MCF 10A (cell line): ENCODE measurements around the gene SH3RF2. TPM values are rescaled to one million over a fixed set of nuclear protein-coding genes. Genes with fewer than 3 reads are reported as not detected.

Experiments used
- BruUV-seq: library from RNA; stranded (reverse); fragments of 400-500 nt; replicated peaks from 2 replicates; lab custom pipeline; 2021; lab: Mats Ljungman, UMichigan
- CTCF ChIA-PET: fragments of 300-600 bp; sonication (Branson Sonifier 250); formaldehyde crosslinking; extraction: SDS; loops from one replicate; lab custom pipeline; 2021; ENCODE audit warnings: antibody characterized with exemption, inconsistent platforms; lab: Yijun Ruan, JAX
- POLR2A ChIA-PET: fragments of 300-600, 350-650 bp; sonication (Branson Sonifier 250); formaldehyde crosslinking; extraction: SDS; loops from one replicate; lab custom pipeline; 2020; ENCODE audit warnings: antibody characterized with exemption, inconsistent platforms; lab: Yijun Ruan, JAX
- DNase-seq: peaks from one replicate; pipeline ENCODE4 v3.0.0-alpha.2; 2018; ENCODE audit not compliant: unreplicated experiment
- H3K27ac Mint-ChIP-seq: one replicate; pipeline ENCODE4 v1.8.0; 2022; ENCODE audit warnings: mild to moderate bottlenecking, low read depth, mixed read lengths; ENCODE audit not compliant: unreplicated experiment
- H3K27me3 Mint-ChIP-seq: one replicate; pipeline ENCODE4 v1.8.0; 2022; ENCODE audit warnings: mixed read lengths; ENCODE audit not compliant: insufficient read depth, unreplicated experiment
- H3K36me3 Mint-ChIP-seq: one replicate; pipeline ENCODE4 v1.8.0; 2022; ENCODE audit warnings: mild to moderate bottlenecking, moderate library complexity, mixed read lengths; ENCODE audit not compliant: insufficient read depth, unreplicated experiment
- H3K4me1 Mint-ChIP-seq: one replicate; pipeline ENCODE4 v1.8.0; 2022; ENCODE audit warnings: mixed read lengths; ENCODE audit not compliant: insufficient read depth, unreplicated experiment
- H3K4me3 Mint-ChIP-seq: one replicate; pipeline ENCODE4 v1.8.0; 2022; ENCODE audit warnings: mild to moderate bottlenecking, moderate library complexity, mixed read lengths; ENCODE audit not compliant: unreplicated experiment
- H3K9me3 Mint-ChIP-seq: one replicate; pipeline ENCODE4 v1.8.0; 2022; ENCODE audit warnings: mixed read lengths; ENCODE audit not compliant: unreplicated experiment
- intact Hi-C: fragments of 100-400 bp; cut with micrococcal nuclease; formaldehyde crosslinking; loops from 2 replicates; pipeline ENCODE4 v1.14.1; 2022
- total RNA-seq: library from RNA; stranded (reverse); gene quantifications from 2 replicates; pipeline ENCODE4 v1.2.3, GENCODE V29; 2022
- TF ChIP-seq, protein P1 (sequence below): fragments of 200-600 bp; IDR thresholded peaks from one replicate; pipeline ENCODE4 v1.8.0; 2022; ENCODE audit warnings: antibody characterized with exemption, mild to moderate bottlenecking; ENCODE audit not compliant: unreplicated experiment

Gene SH3RF2
- total RNA-seq, 1 experiment from 2014 or later, result 29.6 TPM

DNA sequence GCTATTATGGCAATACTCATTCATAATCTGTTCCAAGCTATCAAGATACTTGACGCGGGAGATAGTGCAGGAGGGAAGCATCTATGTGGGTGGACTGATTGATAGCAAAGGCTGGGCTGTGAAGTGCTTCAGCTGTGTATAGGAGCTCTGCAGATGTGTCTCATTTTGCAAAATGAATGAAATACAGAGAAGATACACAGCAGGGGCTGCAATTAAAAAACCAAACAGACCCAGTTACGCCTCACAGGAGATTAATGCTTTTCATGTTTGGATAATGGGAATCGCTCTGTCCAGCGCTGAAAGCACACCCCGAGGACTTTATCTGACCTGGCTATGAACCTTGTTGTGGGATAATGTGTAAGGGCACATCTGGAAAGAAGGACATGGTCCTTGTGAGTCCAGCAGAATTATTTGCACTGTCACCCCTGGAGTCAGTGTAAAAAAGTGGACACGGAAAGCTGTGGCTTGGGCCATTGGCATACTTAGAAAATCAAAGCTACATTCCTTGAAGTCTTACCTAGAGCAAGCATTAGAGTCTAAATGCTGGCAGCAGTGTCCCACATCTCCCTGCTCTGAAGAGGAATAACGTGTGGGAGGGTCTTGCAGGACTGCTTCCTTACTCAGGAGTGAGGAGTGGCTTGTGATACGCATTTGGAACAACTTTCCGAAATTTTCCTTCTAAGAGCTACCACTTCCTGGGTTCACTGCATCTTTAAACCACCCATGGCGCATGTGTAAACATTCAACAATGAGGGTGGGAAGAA lies 2.6 kb downstream of the SH3RF2 start:
- Mint-ChIP-seq H3K4me3 (peak overlapping the region; percentile 87), H3K36me3 (peaks cover 28% of the 10 kb centered on the region), H3K27me3 (no peaks in the 10 kb centered on the region), H3K27ac (peak overlapping the region; percentile 82), H3K4me1 (peaks cover 67% of the 10 kb centered on the region), H3K9me3 (no peaks in the 10 kb centered on the region)
- BruUV-seq, result no TSS peak
- CTCF ChIA-PET, result interaction anchor here (0.5 to 5.3 kb wide), 27 partner anchors 9 to 900 kb away, joined by 3 to 31 read pairs (median 3); no protein-coding TSS in a partner anchor
- intact Hi-C loops, result loop anchor here (2.0 to 5.0 kb wide), 3 partner anchors 88 to 104 kb away; no protein-coding TSS in a partner anchor
- TF ChIP-seq, protein P1, sequence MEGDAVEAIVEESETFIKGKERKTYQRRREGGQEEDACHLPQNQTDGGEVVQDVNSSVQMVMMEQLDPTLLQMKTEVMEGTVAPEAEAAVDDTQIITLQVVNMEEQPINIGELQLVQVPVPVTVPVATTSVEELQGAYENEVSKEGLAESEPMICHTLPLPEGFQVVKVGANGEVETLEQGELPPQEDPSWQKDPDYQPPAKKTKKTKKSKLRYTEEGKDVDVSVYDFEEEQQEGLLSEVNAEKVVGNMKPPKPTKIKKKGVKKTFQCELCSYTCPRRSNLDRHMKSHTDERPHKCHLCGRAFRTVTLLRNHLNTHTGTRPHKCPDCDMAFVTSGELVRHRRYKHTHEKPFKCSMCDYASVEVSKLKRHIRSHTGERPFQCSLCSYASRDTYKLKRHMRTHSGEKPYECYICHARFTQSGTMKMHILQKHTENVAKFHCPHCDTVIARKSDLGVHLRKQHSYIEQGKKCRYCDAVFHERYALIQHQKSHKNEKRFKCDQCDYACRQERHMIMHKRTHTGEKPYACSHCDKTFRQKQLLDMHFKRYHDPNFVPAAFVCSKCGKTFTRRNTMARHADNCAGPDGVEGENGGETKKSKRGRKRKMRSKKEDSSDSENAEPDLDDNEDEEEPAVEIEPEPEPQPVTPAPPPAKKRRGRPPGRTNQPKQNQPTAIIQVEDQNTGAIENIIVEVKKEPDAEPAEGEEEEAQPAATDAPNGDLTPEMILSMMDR, result no peak
- POLR2A ChIA-PET, result interaction anchor here (0.6 to 13.2 kb wide), 29 partner anchors 6 to 1764 kb away, joined by 3 to 268 read pairs (median 5); partner anchors contain the start of genes PRELID2 and RBM27
- DNase-seq, result no peak

DNA sequence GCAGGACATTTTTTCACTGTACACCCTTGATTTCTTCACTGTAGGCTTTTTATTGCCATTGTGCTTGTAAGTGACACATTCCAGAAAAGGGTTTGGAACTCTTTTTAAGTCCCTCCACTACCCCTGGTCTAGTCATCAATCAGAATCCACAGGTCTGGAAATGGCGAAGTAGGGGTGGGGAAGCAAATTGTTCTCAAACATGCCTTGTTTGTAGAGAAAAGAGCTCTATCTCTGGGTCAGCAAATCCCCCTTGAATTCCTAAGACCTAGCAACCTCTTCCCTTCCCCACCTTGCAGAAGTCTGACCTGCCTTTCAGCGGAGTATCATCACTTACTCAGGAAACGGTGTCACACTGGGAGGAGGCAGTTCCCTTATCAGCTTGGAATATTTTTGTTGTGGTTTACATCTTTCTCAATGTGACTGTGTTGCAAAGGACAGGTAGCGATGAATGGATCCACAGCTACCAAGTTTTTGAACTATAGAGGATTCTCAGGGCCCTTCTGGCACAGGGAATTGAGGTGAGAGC lies 3.2 kb downstream of the SH3RF2 start:
- H3K9me3 Mint-ChIP-seq, result no peaks in the 10 kb centered on the region
- H3K4me3 Mint-ChIP-seq, result peak overlapping the region; percentile 87
- peaks cover 72% of the 10 kb centered on the region for H3K4me1 Mint-ChIP-seq
- DNase-seq, result no peak
- TF ChIP-seq, protein P1, result no peak
- ChIA-PET CTCF (interaction anchor here (0.5 to 5.3 kb wide), 19 partner anchors 8 to 507 kb away, joined by 3 to 31 read pairs (median 3); no protein-coding TSS in a partner anchor), POLR2A (interaction anchor here (0.7 to 13.2 kb wide), 18 partner anchors 10 to 1764 kb away, joined by 3 to 268 read pairs (median 6); partner anchors contain the start of genes PRELID2 and RBM27)
- peak overlapping the region; percentile 82 for H3K27ac Mint-ChIP-seq
- H3K27me3 Mint-ChIP-seq, result no peaks in the 10 kb centered on the region
- BruUV-seq, result no TSS peak
- intact Hi-C loops, result loop anchor here (2.0 to 5.0 kb wide), 3 partner anchors 88 to 103 kb away; no protein-coding TSS in a partner anchor
- H3K36me3 Mint-ChIP-seq, result peaks cover 30% of the 10 kb centered on the region

DNA sequence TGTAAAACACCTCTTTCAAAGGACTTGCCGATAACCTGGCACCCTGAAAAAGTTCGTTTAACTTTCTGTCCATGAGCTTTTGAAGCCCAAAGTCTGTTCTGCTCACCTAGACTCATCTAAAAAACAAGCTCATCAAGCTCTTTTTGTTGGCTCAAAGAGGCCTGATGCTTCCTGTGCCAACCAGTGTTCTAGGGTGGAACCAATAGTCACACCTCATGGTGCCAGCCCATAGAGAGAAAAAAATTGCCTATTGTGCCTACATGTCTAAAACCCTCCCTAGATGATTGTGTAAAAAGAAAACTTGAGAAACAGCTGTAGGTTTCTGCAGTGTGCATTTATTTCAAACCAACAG lies 4.7 kb downstream of the SH3RF2 start:
- ChIA-PET POLR2A (interaction anchor here (0.6 to 13.2 kb wide), 20 partner anchors 9 to 1974 kb away, joined by 3 to 268 read pairs (median 5); partner anchors contain the start of genes KCTD16, PRELID2 and YIPF5), CTCF (interaction anchor here (0.5 to 5.3 kb wide), 17 partner anchors 11 to 1766 kb away, joined by 3 to 31 read pairs (median 4); no protein-coding TSS in a partner anchor)
- BruUV-seq, result no TSS peak
- H3K36me3 Mint-ChIP-seq, result peaks cover 28% of the 10 kb centered on the region
- H3K4me3 Mint-ChIP-seq, result peak overlapping the region; percentile 87
- TF ChIP-seq, protein P1, result no peak
- DNase-seq, result peak; percentile 50
- intact Hi-C loops, result no loop called here
- no peaks in the 10 kb centered on the region for H3K9me3 Mint-ChIP-seq
- H3K27ac Mint-ChIP-seq, result peak overlapping the region; percentile 65
- H3K27me3 Mint-ChIP-seq, result no peaks in the 10 kb centered on the region
- peaks cover 73% of the 10 kb centered on the region for H3K4me1 Mint-ChIP-seq
